Cortex of kidney (tissue), 1 donor: ENCODE measurements around the gene CD300A.
"Not testable (repeated sequence)": the region's sequence is repeated elsewhere in the genome, so short reads cannot be mapped to it uniquely, and the experiment has no call there.

Source experiments
- DNase-seq: peaks from one replicate; lab custom pipeline; 2025; lab: John Stamatoyannopoulos, UW

Gene CD300A

GRCh38 chr17:74478420-74479100, 12.1 kb downstream of the CD300A start:
- no peak for DNase-seq

- DNase-seq: no peak
Observed at GRCh38 chr17:74480290-74480689, 13.9 kb downstream of the CD300A start.

- no peak for DNase-seq
Observed at GRCh38 chr17:74481621-74482020, 15.2 kb downstream of the CD300A start.

GRCh38 chr17:74484066-74484465, 17.6 kb downstream of the CD300A start:
- DNase-seq: no peak

GRCh38 chr17:74485022-74485743, 18.7 kb downstream of the CD300A start:
- no peak for DNase-seq

- DNase-seq: no peak
Observed at GRCh38 chr17:74485841-74486240, 19.4 kb downstream of the CD300A start.

- DNase-seq: not testable (repeated sequence)
Observed at GRCh38 chr17:74488276-74488675, 21.8 kb downstream of the CD300A start.

- no peak for DNase-seq
Observed at GRCh38 chr17:74490716-74491115, 24.3 kb downstream of the CD300A start.

- no peak for DNase-seq
Observed at GRCh38 chr17:74491626-74492025, 25.2 kb downstream of the CD300A start.

- no peak for DNase-seq
Observed at GRCh38 chr17:74493331-74493833, 26.9 kb downstream of the CD300A start.

- no peak for DNase-seq
Observed at GRCh38 chr17:74497471-74497870, 31.0 kb downstream of the CD300A start.

GRCh38 chr17:74499992-74500391, 33.6 kb downstream of the CD300A start:
- DNase-seq: no peak

- DNase-seq: no peak
Observed at GRCh38 chr17:74502861-74503260, 36.4 kb downstream of the CD300A start.

- not testable (repeated sequence) for DNase-seq
Observed at GRCh38 chr17:74503949-74504348, 37.5 kb downstream of the CD300A start.

GRCh38 chr17:74508156-74508555, 41.7 kb downstream of the CD300A start:
- DNase-seq: no peak

GRCh38 chr17:74512036-74512435, 45.6 kb downstream of the CD300A start:
- no peak for DNase-seq

GRCh38 chr17:74512624-74513091, 46.2 kb downstream of the CD300A start:
- DNase-seq: no peak

GRCh38 chr17:74513987-74514631, 47.7 kb downstream of the CD300A start:
- no peak for DNase-seq

GRCh38 chr17:74514632-74515334, 48.3 kb downstream of the CD300A start:
- DNase-seq: no peak

- no peak for DNase-seq
Observed at GRCh38 chr17:74515941-74516340, 49.5 kb downstream of the CD300A start.

GRCh38 chr17:74516561-74517328, 50.3 kb downstream of the CD300A start:
- no peak for DNase-seq
